Anterior cingulate cortex (tissue), 58 donors: ENCODE data around the gene JTB.
"Not testable (repeated sequence)": the region's sequence is repeated elsewhere in the genome, so short reads cannot be mapped to it uniquely, and the experiment has no call there.

ENCODE experiments used
- DNase-seq, 58 donors: peaks; one replicate each; lab custom pipeline; 2025; lab: John Stamatoyannopoulos, UW

Gene JTB

DNA sequence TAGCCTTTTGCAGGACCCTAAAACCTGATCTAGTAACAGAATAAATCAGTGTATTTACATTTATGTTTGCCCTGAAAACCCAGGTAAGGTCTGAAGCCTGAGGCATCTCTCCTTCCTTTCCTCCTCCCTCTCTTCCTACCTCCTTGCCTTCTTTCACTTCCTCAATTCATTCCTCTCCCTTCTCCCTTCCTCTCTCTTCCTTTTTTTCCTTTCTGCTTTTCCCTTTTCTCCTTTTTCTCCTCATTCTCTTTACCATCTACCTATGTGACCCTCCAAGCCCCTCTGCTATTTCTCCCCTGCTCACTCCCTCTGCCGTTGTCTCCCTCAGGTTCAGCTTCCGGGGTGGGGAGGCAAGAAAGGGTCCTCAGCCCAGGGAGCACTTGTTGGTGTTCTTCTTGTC is 4.3 kb upstream of the JTB start:
- not testable (repeated sequence) for DNase-seq

DNA sequence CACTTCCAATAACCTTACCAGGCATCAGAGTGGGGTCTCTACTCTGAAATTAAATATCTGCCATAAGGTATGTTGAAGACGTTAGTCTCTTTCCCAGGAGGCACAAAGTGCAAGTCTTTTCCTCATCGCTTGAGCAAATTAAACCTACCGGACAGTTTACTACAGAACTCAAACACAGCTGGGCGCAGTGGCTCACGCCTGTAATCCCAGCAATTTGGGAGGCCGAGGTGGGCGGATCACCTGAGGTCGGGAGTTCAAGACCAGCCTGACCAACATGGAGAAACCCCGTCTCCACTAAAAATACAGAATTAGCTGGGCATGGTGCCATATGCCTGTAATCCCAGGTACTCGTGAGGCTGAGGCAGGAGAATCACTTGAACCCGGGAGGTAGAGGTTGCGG is 1.6 kb upstream of the JTB start:
- DNase-seq = not testable (repeated sequence)

DNA sequence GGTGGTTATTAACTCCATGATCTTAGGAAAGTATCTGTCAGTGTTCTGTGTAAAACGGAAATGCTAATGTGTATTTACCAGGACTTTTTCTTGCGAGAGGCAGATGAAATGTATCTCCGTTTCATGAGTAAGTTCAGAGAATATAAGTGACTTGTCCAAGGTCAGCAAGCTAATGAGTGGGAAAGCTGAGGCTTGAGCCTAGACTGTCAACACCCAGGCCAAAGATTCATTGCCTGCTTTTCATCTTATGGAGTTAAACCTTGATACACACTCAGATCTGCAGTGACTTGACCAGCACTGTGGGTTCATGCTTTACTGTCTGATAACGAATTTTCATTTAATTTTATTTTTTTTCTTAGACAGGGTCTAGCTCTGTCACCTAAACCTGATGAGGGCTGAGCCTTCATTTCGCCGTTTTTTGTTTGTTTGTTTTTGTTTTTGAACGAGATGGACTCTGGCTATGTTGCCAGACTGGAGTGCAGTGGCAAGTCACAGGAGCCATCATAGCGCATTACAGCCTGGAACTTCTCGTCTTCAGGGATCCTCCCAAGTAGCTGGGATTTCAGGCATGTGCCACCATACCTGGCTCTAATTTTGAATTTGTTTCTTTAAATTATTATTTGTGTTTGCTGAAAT is 918 bp upstream of the JTB start:
- no peak for DNase-seq

DNA sequence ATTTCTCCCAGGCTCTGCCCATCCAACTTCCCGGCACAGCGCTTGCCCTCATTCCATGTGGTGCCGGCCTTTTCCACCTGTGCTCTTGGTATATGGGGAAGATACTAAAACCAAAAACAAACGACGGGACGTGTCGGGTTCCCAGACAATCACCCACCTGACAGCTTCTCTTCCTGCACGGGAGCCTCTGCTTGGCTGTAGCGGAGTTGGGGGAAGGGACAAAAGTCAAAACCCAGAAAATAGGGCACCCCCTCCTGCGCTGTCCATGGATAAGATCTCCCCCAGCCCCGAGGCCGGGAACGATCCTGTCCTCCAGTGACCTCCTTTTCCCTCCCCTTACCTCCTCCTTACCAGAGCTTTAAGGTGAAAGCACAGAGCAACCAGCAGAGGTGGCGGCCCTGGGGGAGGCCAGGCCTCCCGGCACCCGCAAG is 640 bp downstream of the JTB start:
- peak in 2 of 58 donors; percentile 41 to 46 for DNase-seq

DNA sequence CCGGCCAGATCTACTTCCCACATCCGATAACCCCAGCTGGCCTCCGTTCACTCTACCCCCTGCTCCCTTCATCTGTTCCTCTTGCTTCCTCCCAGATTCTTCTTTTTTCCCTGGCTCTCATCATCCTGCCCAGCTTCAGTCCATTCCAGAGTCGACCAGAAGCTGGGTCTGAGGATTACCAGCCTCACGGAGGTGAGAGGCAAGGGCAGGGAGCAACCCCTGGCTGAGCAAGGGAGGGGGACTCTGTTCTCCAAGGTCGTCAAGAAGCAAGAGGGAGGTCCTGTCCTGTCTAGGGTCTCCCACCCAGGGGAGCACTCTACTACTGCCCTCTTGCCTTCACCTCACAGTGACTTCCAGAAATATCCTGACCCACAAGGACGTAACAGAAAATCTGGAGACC is 3.9 kb downstream of the JTB start:
- no peak for DNase-seq

DNA sequence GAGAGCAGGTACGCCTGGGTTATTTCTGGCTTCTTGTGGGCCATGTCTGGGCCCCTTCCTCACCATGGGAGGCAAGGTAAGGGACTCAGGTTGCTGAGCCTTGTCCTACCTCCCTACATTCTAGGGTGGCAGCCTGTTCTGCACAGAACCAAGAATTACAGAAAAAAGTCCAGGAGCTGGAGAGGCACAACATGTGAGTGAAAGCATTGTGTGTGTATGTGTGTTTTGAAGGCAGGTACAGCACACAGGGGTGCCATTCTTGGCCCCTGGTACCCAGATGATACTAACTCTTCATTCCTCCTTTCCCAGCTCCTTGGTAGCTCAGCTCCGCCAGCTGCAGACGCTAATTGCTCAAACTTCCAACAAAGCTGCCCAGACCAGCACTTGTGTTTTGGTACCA is 4.4 kb downstream of the JTB start:
- no peak for DNase-seq

DNA sequence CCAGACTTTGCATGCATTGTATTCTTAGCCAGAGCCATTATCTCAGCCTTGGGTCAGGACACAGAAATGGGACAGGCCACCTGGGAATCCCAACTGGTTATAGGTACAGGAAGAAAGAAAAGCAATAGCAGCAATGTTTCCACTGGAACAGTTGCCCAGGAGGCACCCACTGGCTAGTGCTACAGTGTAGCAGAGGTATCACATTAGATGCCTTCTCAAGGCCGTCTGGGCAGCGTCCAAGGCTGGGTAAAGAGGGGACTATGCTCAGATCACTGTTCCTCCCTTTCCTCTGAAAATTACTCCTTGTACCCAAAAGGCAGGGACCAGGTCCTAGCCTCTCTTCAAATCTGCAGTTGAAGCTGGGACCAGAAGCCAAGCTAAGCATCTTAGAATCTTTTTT is 7.1 kb downstream of the JTB start:
- no peak for DNase-seq

DNA sequence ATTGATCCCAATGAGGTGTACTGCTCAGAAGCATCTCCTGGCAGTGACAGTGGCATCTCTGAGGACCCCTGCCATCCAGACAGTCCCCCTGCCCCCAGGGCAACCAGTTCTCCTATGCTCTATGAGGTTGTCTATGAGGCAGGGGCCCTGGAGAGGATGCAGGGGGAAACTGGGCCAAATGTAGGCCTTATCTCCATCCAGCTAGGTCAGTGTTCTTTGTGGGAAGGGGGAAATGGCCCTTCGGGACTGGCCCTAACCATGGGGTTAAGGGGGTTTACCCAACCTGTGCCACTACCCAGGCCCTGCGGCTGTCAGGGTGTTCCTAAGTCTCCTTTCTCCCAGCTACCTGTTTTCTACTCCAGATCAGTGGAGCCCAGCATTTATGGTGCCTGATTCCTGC is 8.5 kb downstream of the JTB start:
- no peak for DNase-seq

DNA sequence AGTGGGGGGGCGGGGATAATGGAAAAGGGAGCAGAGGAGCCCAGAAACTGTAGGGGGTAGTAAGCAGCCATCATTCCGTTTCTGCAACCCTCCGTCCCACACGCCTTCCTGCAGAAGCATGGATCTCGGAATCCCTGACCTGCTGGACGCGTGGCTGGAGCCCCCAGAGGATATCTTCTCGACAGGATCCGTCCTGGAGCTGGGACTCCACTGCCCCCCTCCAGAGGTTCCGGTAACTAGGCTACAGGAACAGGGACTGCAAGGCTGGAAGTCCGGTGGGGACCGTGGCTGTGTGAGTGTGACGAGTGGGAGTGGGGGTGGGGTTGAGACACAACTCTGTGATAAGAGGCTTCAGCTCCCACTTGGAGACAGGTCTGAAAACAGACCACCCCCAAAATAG is 9.1 kb downstream of the JTB start:
- no peak for DNase-seq

DNA sequence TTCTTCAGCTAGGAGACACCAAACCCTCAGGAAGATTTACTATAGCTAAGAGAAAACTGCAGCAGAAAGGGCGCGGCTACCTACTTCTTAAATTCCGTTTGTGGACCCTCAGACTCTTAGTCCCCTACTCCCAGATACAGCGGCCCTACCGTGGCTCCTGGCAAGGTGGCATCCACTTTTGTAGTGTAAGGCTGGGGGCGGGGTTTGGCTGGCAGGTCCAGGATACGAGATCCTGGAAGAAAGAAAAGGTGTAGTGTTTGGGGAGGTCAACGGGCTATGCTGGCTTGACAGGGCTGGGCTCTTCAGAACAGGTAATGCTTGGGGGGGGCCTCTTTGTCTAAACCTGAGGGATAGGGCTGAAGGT is 9.5 kb downstream of the JTB start:
- peak in 2 of 58 donors; percentile 44 to 54 for DNase-seq

DNA sequence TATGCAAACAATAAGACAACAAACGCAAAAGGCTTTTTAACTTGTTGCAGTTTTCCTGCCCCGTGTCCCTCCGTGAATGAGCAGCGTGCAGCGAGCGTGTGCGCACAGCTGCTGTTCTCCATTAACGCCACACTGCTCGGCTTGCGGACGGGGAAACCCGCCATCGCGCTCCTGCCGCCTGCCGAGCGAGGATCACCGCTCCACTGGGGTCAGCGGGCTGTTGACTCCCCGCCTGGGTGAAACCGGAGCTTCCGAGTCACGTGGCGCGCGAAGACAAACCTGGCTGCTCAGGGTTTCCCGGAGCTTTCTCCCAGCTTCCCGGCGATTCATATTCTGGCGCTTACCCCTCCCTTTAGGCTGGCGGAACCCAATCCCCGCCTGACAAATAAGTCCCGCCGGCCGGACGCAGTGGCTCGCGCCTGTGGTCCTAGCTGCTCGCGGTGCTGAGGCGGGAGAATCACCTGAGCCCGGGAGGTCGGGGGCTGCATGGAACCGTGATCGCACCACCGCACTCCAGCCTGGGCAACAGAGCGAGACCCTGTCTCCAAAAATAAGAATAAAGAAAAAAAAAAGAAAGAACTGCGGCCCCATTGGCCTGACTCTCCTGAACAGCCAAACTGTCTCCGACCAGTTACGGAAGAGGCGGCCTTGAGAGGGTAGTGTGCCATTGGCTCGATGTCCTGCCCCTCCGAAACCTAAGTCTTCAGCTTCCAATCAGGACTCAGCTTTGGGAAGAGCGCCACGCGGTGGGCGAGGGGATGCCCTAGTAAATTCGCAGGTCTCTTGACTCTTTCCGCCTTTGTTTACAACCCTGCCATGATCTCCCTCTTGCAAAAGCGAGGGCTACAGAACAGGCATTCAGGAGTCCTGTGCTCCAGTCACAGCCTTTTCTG is 10.1 kb downstream of the JTB start, which contains the start of gene CREB3L4:
CREB3L4 (plus strand) TSS at position 796 of the 893 bp plus-strand sequence. CDS start 624 bp downstream, outside the sequence.
- peak; percentile 66 to 96 (median 88) for DNase-seq

DNA sequence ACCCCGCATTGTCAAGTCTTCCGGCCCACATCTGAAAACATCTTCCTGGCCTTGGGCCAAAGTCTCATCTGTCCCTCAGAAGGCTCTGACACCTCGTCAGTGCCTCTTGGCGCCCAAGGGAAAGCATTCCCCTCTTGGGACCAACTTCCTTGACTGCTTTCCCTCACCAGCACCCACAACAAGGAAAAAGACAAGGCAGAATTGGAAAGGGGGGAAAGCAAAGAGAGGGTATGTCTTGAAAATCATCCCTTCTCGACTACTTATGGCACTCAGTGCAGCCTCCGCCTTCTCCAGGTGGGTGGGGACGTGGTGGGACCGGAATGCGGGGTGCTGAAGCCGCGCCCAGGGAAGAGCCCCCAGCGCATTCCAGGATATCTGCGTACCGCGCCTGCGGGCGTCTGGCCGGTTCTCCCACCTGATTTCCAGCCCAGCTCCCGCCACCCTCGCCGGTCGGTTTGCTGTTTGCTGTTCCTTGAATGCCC is 13.6 kb downstream of the JTB start:
- peak in 8 of 58 donors; percentile 16 to 52 (median 42) for DNase-seq

DNA sequence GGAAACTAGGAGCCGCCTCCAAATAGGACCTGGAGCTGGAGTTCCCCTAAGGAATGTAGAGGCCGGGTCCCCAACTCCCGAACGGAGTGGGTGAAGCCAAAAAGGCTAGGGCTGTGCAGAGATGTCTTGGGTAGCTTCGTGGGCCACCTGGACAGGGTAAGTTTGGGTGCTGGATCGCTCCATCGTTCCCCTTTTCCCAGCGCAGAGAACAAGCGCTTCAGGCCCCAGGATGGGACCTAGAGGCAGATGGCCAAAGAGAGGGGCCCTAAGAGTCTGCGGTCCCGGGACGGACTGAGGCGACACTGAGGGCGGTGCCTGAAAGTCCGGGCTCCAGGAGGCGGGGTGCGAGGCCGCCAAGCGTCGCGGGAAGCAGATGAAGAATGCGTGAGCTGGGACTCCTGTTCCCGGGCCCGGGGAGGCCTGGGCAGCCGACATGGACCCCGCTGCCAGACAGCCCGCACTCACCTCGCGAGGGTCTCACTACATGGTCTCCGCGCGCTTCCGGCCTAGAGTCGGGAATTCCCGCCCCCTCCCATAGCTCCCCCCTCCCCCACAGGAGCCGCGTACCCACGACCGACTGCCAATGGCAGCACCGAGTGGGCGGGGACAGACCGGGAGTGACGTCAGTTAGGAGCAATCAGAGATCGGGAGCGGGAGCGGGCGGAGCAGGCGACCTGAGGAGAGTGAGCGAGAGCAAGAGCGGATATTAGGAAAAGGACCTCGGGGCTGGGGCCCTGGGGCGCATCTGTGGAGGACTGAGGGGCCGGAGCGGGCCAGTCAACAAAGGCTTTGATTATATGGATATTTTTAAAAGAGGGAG is 14.2 kb downstream of the JTB start, which contains the start of gene SLC39A1:
SLC39A1 (minus strand) TSS at position 508 of the 820 bp plus-strand sequence. CDS start 822 bp downstream, outside the sequence.
- peak; percentile 71 to 99 (median 96) for DNase-seq

DNA sequence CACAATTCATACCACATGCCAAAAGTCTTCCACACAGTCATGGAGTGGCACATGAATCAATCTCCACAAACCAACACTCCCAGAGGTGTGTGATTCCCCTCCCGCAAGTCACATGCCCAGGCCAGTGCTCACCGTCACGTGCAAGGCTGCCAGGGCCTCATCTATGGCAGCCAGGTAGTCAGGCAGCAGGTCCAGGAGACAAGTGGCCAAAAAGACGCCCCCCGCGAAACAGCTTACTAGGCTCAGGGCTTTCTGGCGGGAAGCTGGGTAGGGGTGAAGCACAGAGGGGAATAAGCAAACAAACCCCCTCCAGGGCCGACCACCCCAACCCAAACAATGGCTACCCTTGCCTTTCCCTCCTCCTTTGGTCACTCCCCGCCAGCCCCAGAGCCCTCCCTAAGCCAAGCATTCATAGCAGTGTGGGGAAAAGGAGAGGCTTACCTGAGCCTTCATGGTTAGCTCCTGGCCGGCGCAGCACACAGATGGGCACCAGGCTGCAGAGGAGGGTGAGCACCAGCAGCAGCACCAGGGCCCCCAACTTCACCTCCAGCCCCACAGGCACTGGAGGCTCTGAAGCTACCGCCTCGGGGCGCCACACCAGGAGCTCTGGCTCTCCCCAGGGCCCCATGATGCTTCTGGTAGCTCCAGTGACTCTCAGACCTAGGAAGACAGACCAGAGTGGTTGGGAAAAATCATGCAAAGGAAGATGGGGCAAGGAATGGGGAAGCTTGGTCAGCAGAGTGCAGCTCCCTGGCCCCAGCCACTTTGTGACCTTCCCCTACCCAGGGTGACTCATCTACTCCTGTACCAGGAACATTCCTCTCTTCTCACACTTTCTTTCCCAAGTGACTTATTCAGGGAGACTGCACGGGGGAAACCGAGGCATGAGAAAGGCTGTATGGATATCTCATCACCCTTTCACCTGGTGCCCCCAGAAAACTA is 15.1 kb downstream of the JTB start:
- peak in 2 of 58 donors; percentile 10 to 12 for DNase-seq

DNA sequence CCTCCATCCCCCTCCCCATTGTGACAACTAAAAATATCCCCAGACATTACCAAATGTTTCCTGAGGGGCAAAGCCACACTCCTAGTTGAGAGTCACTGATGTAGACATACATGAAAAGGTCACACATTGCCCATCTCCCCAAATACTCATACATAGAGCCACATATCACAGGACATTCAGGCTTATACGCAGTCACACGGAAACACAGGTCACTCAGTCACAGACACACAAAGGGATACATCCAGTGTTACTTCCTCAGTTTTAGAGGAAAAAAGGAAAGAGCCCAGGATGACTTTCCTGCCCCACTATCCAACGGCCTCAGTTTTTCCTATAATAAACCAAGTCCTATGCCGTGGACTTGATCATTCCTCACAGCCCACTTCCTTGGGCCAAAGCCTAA is 16.1 kb downstream of the JTB start:
- DNase-seq = no peak

DNA sequence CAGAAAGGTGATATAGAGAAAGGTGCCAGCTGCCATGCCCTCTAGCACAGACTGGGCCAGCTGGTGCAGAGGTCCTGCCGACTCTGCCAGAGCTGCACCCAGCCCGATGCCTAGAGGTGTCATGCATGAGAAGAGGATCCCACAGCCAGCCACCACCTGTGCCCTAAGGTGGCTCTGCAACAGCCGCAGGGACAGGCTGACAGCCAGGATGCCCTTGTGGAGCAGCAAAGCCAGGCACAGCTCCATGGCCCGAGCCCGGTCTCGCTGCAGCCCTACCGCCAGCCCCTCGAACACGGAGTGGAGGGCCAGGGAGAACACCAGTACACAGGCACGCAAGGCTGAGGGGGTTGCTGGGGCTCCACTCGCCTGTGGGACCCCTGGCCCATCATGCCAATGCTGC is 17.3 kb downstream of the JTB start:
- DNase-seq = no peak

DNA sequence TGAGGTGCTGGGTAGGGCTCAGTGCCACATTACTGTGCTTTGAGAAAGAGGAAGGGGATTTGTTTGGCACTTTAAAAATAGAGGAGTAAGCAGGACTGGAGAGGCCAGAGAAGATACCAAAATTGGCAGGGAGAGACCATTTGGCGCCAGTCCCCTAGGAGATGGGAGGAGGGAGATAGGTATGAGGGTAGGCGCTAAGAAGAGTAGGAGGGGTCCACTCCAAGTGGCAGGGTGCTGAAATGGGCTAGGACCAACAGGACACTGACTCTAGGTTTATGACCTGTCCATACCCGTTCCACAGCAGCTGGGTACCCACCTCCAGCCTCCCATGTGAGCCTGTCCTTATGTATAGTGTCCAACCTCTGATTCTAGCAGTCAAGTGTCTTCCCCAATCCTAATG is 18.0 kb downstream of the JTB start:
- peak in 2 of 58 donors; percentile 7 to 10 for DNase-seq

DNA sequence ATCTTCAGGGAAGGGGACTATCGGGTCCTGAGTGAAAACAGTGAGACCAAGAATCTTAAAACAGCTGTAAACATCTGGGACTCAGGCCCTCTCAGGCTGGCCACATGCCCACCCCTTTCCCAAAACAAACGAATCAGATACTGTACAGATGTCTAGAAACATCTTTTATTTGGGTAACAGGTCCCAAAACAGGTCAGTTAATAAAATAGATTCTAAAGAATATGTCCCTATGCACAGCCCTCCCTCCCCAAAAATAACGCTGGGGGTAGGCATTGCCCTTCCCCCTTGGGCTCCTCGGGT is 18.6 kb downstream of the JTB start:
- DNase-seq = peak in 1 of 58 donors; percentile 44

DNA sequence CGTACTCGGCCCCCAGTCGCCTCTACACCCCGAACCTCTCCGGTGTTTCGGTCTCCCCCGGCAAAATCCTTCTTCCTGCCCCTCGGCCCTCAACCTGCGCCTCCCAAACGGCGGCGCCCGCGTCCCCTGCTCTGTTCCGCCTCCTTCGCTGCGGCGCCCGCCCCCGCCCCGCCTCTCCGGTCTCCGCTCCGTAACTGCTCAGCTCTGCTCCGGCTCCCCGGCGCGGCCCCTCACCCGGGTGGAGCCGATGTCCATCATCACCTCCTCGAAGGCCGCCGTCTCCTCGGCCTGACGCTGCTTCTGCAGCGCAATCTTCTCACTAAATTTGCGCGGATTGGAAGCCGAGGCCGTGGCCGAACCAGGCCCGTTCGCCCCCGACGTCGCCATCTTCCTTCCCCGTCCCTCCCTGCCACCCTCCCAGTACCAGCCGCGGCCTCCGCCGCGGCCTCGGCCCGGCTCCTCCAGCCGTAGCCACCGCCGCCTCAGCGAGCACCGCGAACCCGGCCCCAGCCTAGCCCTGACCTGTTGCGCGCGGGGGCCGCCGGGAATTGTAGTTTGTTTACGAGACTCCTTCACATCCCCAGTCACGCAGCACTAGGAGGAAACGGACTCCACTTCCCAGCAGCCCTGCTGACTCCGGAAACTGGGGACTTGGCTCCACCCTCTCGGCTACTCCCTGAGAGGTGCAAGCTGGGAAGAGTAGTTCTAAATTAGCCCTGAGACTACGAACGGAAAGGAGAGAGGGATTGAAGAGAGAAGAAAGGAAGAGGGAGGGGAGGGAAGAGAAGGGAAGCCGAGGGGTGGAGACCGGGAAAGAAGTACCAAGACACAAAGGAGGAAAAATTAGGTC is 19.1 kb downstream of the JTB start, which contains the start of gene CRTC2:
CRTC2 (minus strand) TSS at position 502 of the 850 bp plus-strand sequence; CDS start at position 387, 115 bp downstream.
- DNase-seq = peak; percentile 81 to 99 (median 98)
